Amniotic epithelial cell (primary cell): ENCODE results near the gene TBX10.
"Not testable (repeated sequence)": the region's sequence is repeated elsewhere in the genome, so short reads cannot be mapped to it uniquely, and the experiment has no call there.

Experiments used
- DNase-seq: peaks from one replicate; pipeline ENCODE4 v3.0.0-alpha.2; 2010; ENCODE audit warnings: low read depth

The TBX10 gene

DNA sequence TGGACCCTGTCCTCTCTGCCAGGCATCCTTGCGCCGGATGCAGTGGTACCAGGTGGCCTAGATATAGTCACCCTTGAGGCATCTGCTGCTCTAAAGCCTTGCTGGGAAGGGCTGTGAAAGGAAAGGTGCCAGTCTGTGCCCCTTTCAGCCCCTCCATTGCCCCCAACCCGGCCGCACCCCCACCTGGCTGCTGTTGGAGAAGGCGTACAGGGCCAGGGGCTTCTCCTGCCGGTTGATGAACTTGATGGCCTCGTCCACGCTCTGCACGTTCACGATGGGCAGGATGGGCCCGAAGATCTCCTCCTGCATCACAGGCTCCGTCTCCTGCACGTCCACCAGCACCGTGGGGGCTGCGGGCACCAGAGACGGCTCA lies 24.6 kb upstream of the TBX10 start:
- DNase-seq: no peak

- no peak for DNase-seq
Measured at GRCh38 chr11:67663532-67664212, 24.1 kb upstream of the TBX10 start.

GRCh38 chr11:67662835-67663531 lies 23.4 kb upstream of the TBX10 start:
- DNase-seq: no peak

- DNase-seq: no peak
Measured at GRCh38 chr11:67662142-67662834, 22.7 kb upstream of the TBX10 start.

GRCh38 chr11:67660752-67661151 lies 21.2 kb upstream of the TBX10 start:
- DNase-seq: not testable (repeated sequence)

DNA sequence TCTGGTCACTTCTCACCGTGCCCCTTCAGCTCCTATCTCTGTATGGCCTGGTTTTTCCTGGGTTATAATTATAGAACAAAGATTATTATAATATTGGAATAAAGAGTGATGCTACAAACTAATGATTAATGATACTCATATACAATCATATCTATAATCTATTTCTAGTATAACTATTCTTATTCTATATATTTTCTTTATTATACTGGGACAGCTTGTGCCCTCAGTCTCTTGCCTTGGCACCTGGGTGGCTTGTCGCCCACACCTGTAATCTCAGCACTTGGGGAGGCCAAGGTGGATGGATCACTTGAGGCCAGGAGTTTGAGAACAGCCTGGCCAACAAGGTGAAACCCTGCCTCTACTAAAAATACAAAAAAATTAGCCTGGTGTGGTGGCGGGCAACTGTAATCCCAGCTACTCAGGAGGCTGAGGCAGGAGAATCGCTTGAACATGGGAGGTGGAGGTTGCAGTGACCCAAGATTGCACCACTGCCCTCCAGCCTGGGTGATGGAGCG lies 20.1 kb upstream of the TBX10 start:
- not testable (repeated sequence) for DNase-seq

DNA sequence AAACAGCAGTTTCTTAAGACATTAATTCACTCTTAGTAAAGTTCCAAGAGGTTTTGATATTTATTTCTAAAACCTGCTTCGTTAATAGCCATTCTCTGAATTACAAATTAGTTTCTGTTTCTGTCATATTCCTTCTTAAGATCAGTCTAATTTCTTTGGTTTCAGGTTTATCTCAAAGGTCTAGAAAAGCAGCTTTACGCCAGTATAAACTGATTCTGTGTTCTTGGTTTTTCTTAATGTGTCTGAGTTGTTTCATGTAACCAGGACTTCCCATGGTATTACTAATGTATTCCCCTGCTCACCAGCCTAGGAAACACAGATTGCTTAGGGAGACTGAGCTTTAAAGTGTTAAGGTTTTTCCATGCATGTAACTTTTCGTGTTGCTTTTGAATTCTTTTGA lies 17.7 kb upstream of the TBX10 start:
- no peak for DNase-seq

- peak; percentile 19 for DNase-seq
Measured at GRCh38 chr11:67656278-67656922, 16.8 kb upstream of the TBX10 start.

- no peak for DNase-seq
Measured at GRCh38 chr11:67654225-67654624, 14.7 kb upstream of the TBX10 start.

- no peak for DNase-seq
Measured at GRCh38 chr11:67652965-67653845, 13.6 kb upstream of the TBX10 start.

- DNase-seq: no peak
Measured at GRCh38 chr11:67651976-67652781, 12.6 kb upstream of the TBX10 start.

DNA sequence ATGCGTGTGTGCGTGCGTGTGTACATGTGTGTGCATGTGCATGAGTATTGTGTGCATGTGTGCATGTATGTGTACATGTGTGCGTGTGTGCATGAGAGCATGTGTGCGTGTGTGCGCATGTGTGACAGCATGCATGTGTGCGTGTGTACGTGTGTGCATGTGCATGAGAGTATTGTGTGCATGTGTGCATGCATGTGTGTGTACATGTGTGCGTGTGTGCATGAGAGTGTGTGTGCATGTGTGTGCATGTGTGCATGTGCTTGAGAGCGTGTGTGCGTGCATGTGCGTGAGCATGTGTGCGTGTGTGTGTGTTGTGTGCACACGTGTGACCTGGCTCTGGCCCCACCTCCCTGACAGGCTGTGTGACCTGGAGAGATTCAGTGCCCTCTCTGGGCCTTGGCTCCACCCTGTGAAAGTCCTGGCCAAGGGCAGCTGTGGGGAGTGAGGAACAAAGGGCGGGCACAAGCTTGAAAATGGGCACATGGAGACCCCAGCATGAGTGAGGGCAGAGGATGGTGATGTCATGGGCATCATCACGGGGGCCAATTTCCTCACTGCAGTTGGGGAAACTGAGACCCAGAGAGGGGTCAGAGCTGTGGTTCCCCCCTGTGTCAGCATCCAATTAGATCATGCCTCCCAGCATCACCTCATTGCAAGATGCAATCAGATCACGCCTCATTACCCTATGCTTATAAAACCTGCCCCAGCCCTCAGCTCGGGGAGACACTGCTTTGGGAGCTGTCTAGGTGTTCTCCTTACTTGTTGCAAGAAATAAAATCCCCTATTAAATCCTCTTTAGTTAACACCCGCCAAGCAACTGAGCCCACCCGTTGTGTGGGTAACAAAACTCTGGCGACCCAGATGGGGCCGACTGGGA lies 10.3 kb upstream of the TBX10 start:
- DNase-seq: no peak

DNA sequence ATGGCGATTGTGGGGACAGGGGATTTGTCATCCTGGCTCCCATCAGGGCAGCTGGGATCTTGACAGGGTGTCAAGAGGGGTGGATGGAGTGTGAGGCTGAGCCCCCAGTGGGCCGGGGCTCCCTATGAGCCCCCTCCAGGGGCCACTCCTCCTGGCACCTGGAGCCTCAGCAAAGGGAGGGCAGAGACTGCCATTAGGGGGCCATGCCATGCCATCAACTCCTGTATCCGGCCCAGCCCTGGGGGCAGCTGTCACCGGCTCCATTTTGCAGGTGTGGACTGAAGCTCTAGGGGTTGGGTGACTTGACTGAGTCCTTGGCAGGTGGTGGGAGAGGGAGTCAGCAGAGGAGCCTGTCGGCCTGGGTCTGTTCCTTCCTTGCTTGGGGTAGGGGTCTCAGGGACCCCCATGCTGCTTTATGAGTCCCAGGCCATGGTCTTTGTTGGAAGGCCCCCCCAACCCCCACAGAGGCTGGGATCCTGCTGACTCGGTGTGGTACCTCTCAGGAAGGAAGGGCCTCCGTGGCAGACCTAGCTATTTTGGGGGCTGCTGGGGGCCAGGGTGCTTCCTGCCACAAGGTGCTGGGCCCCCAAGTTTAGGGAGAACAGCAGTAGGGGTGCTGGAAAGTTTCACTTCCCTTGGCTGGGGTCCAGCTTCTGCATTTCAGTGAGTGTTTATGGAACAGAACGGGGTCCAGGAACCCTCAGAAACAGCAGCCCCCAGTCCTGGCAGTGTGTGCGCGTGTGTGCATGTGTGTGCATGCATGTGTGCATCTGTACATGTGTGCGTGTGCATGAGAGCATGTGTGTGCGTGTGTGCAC lies 9.4 kb upstream of the TBX10 start:
- no peak for DNase-seq

- no peak for DNase-seq
Measured at GRCh38 chr11:67648140-67648795, 8.7 kb upstream of the TBX10 start.

DNA sequence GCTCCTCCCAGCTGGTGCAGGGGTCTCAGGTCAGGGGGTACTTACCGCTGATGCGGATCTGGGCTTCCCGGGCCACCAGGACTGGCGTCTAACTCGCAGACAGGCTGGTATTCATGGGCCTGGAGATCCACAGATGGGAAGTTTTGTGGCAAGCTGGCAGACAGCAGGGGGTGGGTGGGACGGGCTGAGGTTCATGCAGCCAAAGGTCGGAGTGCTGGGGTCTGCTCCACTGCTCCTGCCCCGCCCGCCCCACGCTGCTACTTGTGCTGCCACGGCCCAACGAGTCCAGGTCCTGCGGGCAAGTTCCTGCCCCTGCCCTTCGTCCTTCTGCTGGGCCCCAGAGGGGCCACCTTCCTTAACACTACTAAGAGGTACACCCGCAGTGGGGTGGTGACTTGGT lies 7.9 kb upstream of the TBX10 start:
- DNase-seq: no peak

GRCh38 chr11:67646535-67647336 lies 7.2 kb upstream of the TBX10 start:
- DNase-seq: no peak
